GM10248 (cell line): ENCODE data around the gene SAMD13.
"Not testable (repeated sequence)": the region's sequence is repeated elsewhere in the genome, so short reads cannot be mapped to it uniquely, and the experiment has no call there.

Source experiments
- CTCF ChIA-PET: fragments of 300-600 bp; sonication (Branson Sonifier 250); formaldehyde crosslinking; extraction: SDS; loops from one replicate; lab custom pipeline; 2021; ENCODE audit warnings: antibody characterized with exemption; lab: Yijun Ruan, JAX
- POLR2A ChIA-PET: fragments of 350-650 bp; sonication (Branson Sonifier 250); formaldehyde crosslinking; extraction: SDS; loops from one replicate; lab custom pipeline; 2020; ENCODE audit warnings: antibody characterized with exemption; lab: Yijun Ruan, JAX
- DNase-seq: peaks from one replicate; pipeline ENCODE4 v3.0.0; 2012; ENCODE audit errors: extremely low spot score
- CTCF ChIP-seq: IDR thresholded peaks from 2 replicates; pipeline ENCODE4 v1.5.1; 2012; ENCODE audit warnings: mild to moderate bottlenecking, low read depth; ENCODE audit errors: extremely low read depth, missing control alignments, control extremely low read depth

The SAMD13 gene

GRCh38 chr1:84278905-84279304 is 22.6 kb upstream of the SAMD13 start:
- CTCF ChIA-PET, result no interaction called here

GRCh38 chr1:84280912-84281311 is 20.6 kb upstream of the SAMD13 start:
- DNase-seq, result no peak
- CTCF ChIA-PET, result no interaction called here

More at GRCh38 chr1:84278905-84279304, 22.6 kb upstream of the SAMD13 start:
- TF ChIP-seq CTCF, result no peak
- POLR2A ChIA-PET, result no interaction called here
- no peak for DNase-seq

GRCh38 chr1:84282780-84283333 is 18.7 kb upstream of the SAMD13 start:
- POLR2A ChIA-PET, result no interaction called here
- CTCF ChIA-PET, result interaction anchor here (0.7 kb wide), 1 partner anchor 10 kb away, joined by 3 read pairs; no protein-coding TSS in a partner anchor
- no peak for DNase-seq
- no peak for TF ChIP-seq CTCF

More at GRCh38 chr1:84280912-84281311, 20.6 kb upstream of the SAMD13 start:
- TF ChIP-seq CTCF, result no peak
- POLR2A ChIA-PET, result no interaction called here

- ChIA-PET CTCF (no interaction called here), POLR2A (no interaction called here)
- DNase-seq, result no peak
- TF ChIP-seq CTCF, result no peak
These were observed 18.1 kb upstream of the SAMD13 start for GRCh38 chr1:84283381-84283780.

- POLR2A ChIA-PET, result no interaction called here
- no peak for TF ChIP-seq CTCF
- no peak for DNase-seq
- CTCF ChIA-PET, result no interaction called here
These were observed 15.4 kb upstream of the SAMD13 start for GRCh38 chr1:84286071-84286470.

GRCh38 chr1:84287389-84287788 is 14.1 kb upstream of the SAMD13 start:
- CTCF ChIA-PET, DNase-seq, POLR2A ChIA-PET: not testable (repeated sequence)

- ChIA-PET POLR2A (no interaction called here), CTCF (interaction anchor here (1.4 to 1.5 kb wide), 2 partner anchors 13 to 24 kb away, joined by 4 to 5 read pairs; no protein-coding TSS in a partner anchor)
- no peak for TF ChIP-seq CTCF
- DNase-seq, result no peak
These were observed 12.2 kb upstream of the SAMD13 start for GRCh38 chr1:84289169-84289785.
